HCT116 (cell line): ENCODE results near the gene PCDH9. TPM values are rescaled to one million over a fixed set of nuclear protein-coding genes. Genes with fewer than 3 reads are reported as not detected.

ENCODE experiments used
- ATAC-seq: fragments of 200-7000 bp; cut with Tn5 transposase; 2 replicates; pipeline ENCODE4 v1.9.1; 2020; ENCODE audit warnings: mild to moderate bottlenecking, moderate library complexity
- BruUV-seq: library from RNA; stranded (reverse); fragments of 400-500 nt; replicated peaks from 2 replicates; lab custom pipeline; 2021; lab: Mats Ljungman, UMichigan
- CTCF ChIA-PET: fragments of 300-600 bp; sonication (Branson Sonifier 250); formaldehyde crosslinking; loops from one replicate; lab custom pipeline; 2021; ENCODE audit warnings: antibody characterized with exemption; lab: Charles Lee
- POLR2A ChIA-PET: fragments of 300-600, 350-600 bp; sonication (Branson Sonifier 250); formaldehyde crosslinking; loops from one replicate; lab custom pipeline; 2021; ENCODE audit warnings: antibody characterized with exemption; lab: Charles Lee
- RAD21 ChIA-PET, 2 experiments: fragments of 300-600 bp; sonication (Branson Sonifier 250); formaldehyde crosslinking; loops; one replicate each; lab custom pipeline; 2023; ENCODE audit warnings: low total read pairs in 2 of 2; ENCODE audit not compliant: uncharacterized antibody in 2 of 2, unreplicated experiment in 2 of 2, low non-redundant PET in 1 of 2; lab: Charles Lee
- DNase-seq: peaks from one replicate; pipeline ENCODE4 v3.0.0-alpha.2; 2010; ENCODE audit warnings: low read depth, low spot score
- H2AFZ ChIP-seq: fragments of 200-600 bp; shearing (Covaris generic), sonication (generic); 2 replicates; pipeline ENCODE4 v1.6.1; 2017; ENCODE audit warnings: low read depth, mixed run types, mixed read lengths, antibody characterized with exemption, low read length; ENCODE audit not compliant: poor library complexity, severe bottlenecking
- H3K27ac ChIP-seq: 2 replicates; pipeline ENCODE4 v1.5.1; 2012; ENCODE audit warnings: low read depth, low read length
- H3K27me3 ChIP-seq: fragments of 200-600 bp; sonication (generic); 2 replicates; pipeline ENCODE4 v1.6.1; 2016; ENCODE audit warnings: mixed run types, low read length, mixed read lengths; ENCODE audit not compliant: insufficient read depth
- H3K36me3 ChIP-seq, 2 experiments: fragments of 200-500 bp in 1 of 2; fragments of 200-600 bp in 1 of 2; sonication (Bioruptor generic) in 1 of 2; sonication (generic) in 1 of 2; 2 replicates each; pipeline versions ENCODE4 v1.5.1 to v1.6.1; 2014 to 2016; ENCODE audit warnings: low read length in 2 of 2, inconsistent platforms in 1 of 2, mixed read lengths in 1 of 2, mixed run types in 1 of 2; ENCODE audit not compliant: insufficient read depth in 2 of 2, control insufficient read depth in 1 of 2
- H3K4me1 ChIP-seq, 2 experiments: fragments of 200-600 bp in 1 of 2; sonication (generic) in 1 of 2; 2 replicates each; pipeline versions ENCODE4 v1.5.1 to v1.6.1; 2012 to 2017; ENCODE audit warnings: low read length in 2 of 2, inconsistent platforms in 1 of 2, mild to moderate bottlenecking in 1 of 2, mixed read lengths in 1 of 2, mixed run types in 1 of 2, moderate library complexity in 1 of 2; ENCODE audit not compliant: insufficient read depth in 2 of 2, control insufficient read depth in 1 of 2
- H3K4me2 ChIP-seq: fragments of 200-600 bp; sonication (generic); 2 replicates; pipeline ENCODE4 v1.6.1; 2017; ENCODE audit warnings: mixed run types, low read length, mixed read lengths
- H3K4me3 ChIP-seq, 2 experiments: fragments of 200-600 bp in 1 of 2; sonication (generic) in 1 of 2; replicated peaks in 1 of 2; 2 replicates each; pipeline ENCODE4 v1.5.1; 2011 to 2016; ENCODE audit warnings: low read length in 2 of 2, control low read depth in 1 of 2, low read depth in 1 of 2, mild to moderate bottlenecking in 1 of 2, mixed read lengths in 1 of 2, mixed run types in 1 of 2
- H3K79me2 ChIP-seq: fragments of 200-600 bp; sonication (generic); 2 replicates; pipeline ENCODE4 v1.6.1; 2017; ENCODE audit warnings: mild to moderate bottlenecking, mixed run types, low read length, moderate library complexity, mixed read lengths; ENCODE audit not compliant: insufficient read depth
- H3K9ac ChIP-seq: fragments of 200-600 bp; sonication (generic); 2 replicates; pipeline ENCODE4 v1.6.1; 2016; ENCODE audit warnings: low read length, mixed read lengths
- H3K9me2 ChIP-seq: fragments of 200-600 bp; sonication (generic), shearing (Covaris generic); 2 replicates; pipeline ENCODE4 v1.6.1; 2017; ENCODE audit warnings: mixed run types, mild to moderate bottlenecking, moderate library complexity; ENCODE audit not compliant: insufficient read depth
- H3K9me3 ChIP-seq, 2 experiments: fragments of 200-500 bp in 1 of 2; fragments of 200-600 bp in 1 of 2; sonication (Bioruptor generic) in 1 of 2; sonication (generic) in 1 of 2; 2 replicates each; pipeline ENCODE4 v1.6.1; 2014 to 2017; ENCODE audit warnings: low read length in 2 of 2, mixed read lengths in 2 of 2, inconsistent platforms in 1 of 2, low read depth in 1 of 2, mild to moderate bottlenecking in 1 of 2, mixed run types in 1 of 2, moderate library complexity in 1 of 2; ENCODE audit not compliant: control insufficient read depth in 1 of 2, insufficient read depth in 1 of 2
- H4K20me1 ChIP-seq: fragments of 200-600 bp; sonication (generic), shearing (Covaris generic); 2 replicates; pipeline ENCODE4 v1.6.1; 2017; ENCODE audit warnings: mixed run types, mild to moderate bottlenecking, moderate library complexity; ENCODE audit not compliant: insufficient read depth
- ELF1 ChIP-seq: IDR thresholded peaks from 2 replicates; pipeline ENCODE4 v1.6.1; 2012; ENCODE audit warnings: low read depth, borderline replicate concordance
- EZH2 ChIP-seq: fragments of 200-600 bp; sonication (generic); IDR thresholded peaks from 2 replicates; pipeline ENCODE4 v1.6.1; 2017; ENCODE audit warnings: antibody characterized with exemption, mixed run types
- RAD21 ChIP-seq: IDR thresholded peaks from 2 replicates; pipeline ENCODE4 v1.6.1; 2012; ENCODE audit warnings: low read depth, mild to moderate bottlenecking
- SIN3A ChIP-seq: IDR thresholded peaks from 2 replicates; pipeline ENCODE4 v1.6.1; 2012; ENCODE audit warnings: low read depth
- SP1 ChIP-seq: IDR thresholded peaks from 2 replicates; pipeline ENCODE4 v1.6.1; 2012; ENCODE audit warnings: low read depth
- TCF7L2 ChIP-seq: IDR thresholded peaks from 2 replicates; pipeline ENCODE4 v1.7.0; 2011; ENCODE audit warnings: borderline replicate concordance, inconsistent platforms; ENCODE audit not compliant: insufficient read depth, insufficient read length; ENCODE audit errors: extremely low read depth
- ZBTB33 ChIP-seq: IDR thresholded peaks from 2 replicates; pipeline ENCODE4 v1.6.1; 2011; ENCODE audit warnings: mild to moderate bottlenecking, low read length, moderate library complexity; ENCODE audit not compliant: insufficient replicate concordance; ENCODE audit errors: extremely low read depth
- ZNF274 ChIP-seq: fragments of 200-500 bp; sonication (Bioruptor generic); IDR thresholded peaks from 2 replicates; pipeline ENCODE4 v1.6.1; 2014; ENCODE audit warnings: mild to moderate bottlenecking, low read depth, low read length, inconsistent platforms
- intact Hi-C: fragments of 100-400 bp; cut with micrococcal nuclease; formaldehyde crosslinking; loops from 2 replicates; pipeline ENCODE4 v1.10.0; 2022
- total RNA-seq: library from RNA; stranded (reverse); gene quantifications from one replicate; pipeline ENCODE4 v1.2.1, GENCODE V29; 2021; ENCODE audit not compliant: unreplicated experiment
- TF ChIP-seq, protein P1 (sequence below), 3 experiments: fragments of 200-600 bp in 1 of 3; sonication (generic) in 1 of 3; IDR thresholded peaks in 2 of 3; conservative IDR thresholded peaks in 1 of 3; 2 replicates each; pipeline ENCODE4 v1.5.1; 2012 to 2017; ENCODE audit warnings: low read depth in 2 of 3, low read length in 2 of 3, antibody characterized with exemption in 1 of 3, borderline replicate concordance in 1 of 3, control low read depth in 1 of 3, mild to moderate bottlenecking in 1 of 3, mixed read lengths in 1 of 3, mixed run types in 1 of 3, moderate library complexity in 1 of 3; ENCODE audit not compliant: insufficient read depth in 1 of 3
- TF ChIP-seq, protein P2 (sequence below): IDR thresholded peaks from 2 replicates; pipeline ENCODE4 v1.6.1; 2012

Gene PCDH9
- total RNA-seq, 1 experiment from 2014 or later: 0.02 TPM

- ChIA-PET RAD21 (no interaction called here), CTCF (no interaction called here), POLR2A (no interaction called here)
- DNase-seq: no peak
- no peaks in the 10 kb centered on the region for H3K27me3 ChIP-seq
- H3K4me3 ChIP-seq: no peak overlapping the region
- no peak overlapping the region for H3K4me2 ChIP-seq
- intact Hi-C loops: no loop called here
- H2AFZ ChIP-seq: no peak overlapping the region
- no peak overlapping the region for H3K9ac ChIP-seq
- H3K9me2 ChIP-seq: no peaks in the 10 kb centered on the region
- TF ChIP-seq, protein P1, sequence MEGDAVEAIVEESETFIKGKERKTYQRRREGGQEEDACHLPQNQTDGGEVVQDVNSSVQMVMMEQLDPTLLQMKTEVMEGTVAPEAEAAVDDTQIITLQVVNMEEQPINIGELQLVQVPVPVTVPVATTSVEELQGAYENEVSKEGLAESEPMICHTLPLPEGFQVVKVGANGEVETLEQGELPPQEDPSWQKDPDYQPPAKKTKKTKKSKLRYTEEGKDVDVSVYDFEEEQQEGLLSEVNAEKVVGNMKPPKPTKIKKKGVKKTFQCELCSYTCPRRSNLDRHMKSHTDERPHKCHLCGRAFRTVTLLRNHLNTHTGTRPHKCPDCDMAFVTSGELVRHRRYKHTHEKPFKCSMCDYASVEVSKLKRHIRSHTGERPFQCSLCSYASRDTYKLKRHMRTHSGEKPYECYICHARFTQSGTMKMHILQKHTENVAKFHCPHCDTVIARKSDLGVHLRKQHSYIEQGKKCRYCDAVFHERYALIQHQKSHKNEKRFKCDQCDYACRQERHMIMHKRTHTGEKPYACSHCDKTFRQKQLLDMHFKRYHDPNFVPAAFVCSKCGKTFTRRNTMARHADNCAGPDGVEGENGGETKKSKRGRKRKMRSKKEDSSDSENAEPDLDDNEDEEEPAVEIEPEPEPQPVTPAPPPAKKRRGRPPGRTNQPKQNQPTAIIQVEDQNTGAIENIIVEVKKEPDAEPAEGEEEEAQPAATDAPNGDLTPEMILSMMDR (IDR thresholded peaks at IDR 0.05 in 2 of 3, conservative IDR thresholded peaks at IDR 0.05 in 1 of 3; ENCODE audit: borderline replicate concordance in 1 of 3, insufficient read depth in 1 of 3, low read depth in 2 of 3, low read length in 2 of 3): no peak
- no peak for TF ChIP-seq EZH2
- TF ChIP-seq, all 23 proteins: peak for 0
- Histone ChIP-seq H3K27ac (no peak overlapping the region), H4K20me1 (no peaks in the 10 kb centered on the region), H3K79me2 (no peaks in the 10 kb centered on the region), H3K36me3 (no peaks in the 10 kb centered on the region), H3K4me1 (no peaks in the 10 kb centered on the region), H3K9me3 (no peaks in the 10 kb centered on the region)
- BruUV-seq: no TSS peak
- no peak for ATAC-seq
Measured at GRCh38 chr13:67184247-67184646, 45.9 kb downstream of the PCDH9 start.

DNA sequence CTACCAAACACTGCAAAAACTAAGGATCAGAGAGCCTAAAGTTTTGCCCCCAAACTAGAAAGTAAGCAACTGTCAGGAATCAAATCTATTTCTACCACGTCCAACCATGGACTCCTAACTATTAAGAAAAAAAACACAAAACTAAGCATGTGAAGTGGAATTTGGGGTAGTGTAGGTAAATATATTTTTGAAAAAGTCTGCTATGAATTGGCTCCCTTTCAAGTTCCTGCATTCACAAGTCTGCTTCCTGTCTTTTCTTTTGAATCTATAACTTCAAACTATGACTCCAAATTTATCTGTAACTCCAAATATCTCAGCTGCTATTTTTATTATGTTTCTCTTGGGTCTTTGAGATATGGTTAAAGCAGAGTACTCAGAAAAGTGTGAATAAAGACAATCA, 47.0 kb downstream of the PCDH9 start:
- ChIA-PET RAD21 (no interaction called here), POLR2A (no interaction called here), CTCF (no interaction called here)
- DNase-seq: no peak
- Histone ChIP-seq H3K9me3 (no peaks in the 10 kb centered on the region), H3K4me3 (no peak overlapping the region), H3K36me3 (no peaks in the 10 kb centered on the region), H3K79me2 (no peaks in the 10 kb centered on the region), H2AFZ (no peak overlapping the region), H3K4me1 (no peaks in the 10 kb centered on the region), H4K20me1 (no peaks in the 10 kb centered on the region), H3K9me2 (no peaks in the 10 kb centered on the region), H3K4me2 (no peak overlapping the region), H3K9ac (no peak overlapping the region), H3K27me3 (no peaks in the 10 kb centered on the region), H3K27ac (no peak overlapping the region)
- BruUV-seq: no TSS peak
- intact Hi-C loops: no loop called here
- TF ChIP-seq, protein P2, sequence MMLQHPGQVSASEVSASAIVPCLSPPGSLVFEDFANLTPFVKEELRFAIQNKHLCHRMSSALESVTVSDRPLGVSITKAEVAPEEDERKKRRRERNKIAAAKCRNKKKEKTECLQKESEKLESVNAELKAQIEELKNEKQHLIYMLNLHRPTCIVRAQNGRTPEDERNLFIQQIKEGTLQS: no peak
- TF ChIP-seq ELF1 (no peak), SIN3A (no peak), EZH2 (no peak), TCF7L2 (no peak), RAD21 (no peak), ZBTB33 (no peak), ZNF274 (no peak), SP1 (no peak)
- ATAC-seq: no peak
